Activated naive CD8-positive, alpha-beta T cell treated with anti-CD3 and anti-CD28 coated beads for 36 hours (primary cell): ENCODE measurements around the gene DUSP9. TPM values are rescaled to one million over a fixed set of nuclear protein-coding genes. Genes with fewer than 3 reads are reported as not detected.

ENCODE experiments used
- DNase-seq: peaks from one replicate; pipeline ENCODE4 v3.0.0; 2021
- H3K27ac Mint-ChIP-seq: one replicate; pipeline ENCODE4 v1.8.0; 2022; ENCODE audit warnings: mild to moderate bottlenecking, moderate library complexity, mixed read lengths
- H3K27me3 Mint-ChIP-seq: one replicate; pipeline ENCODE4 v1.8.0; 2022; ENCODE audit warnings: mild to moderate bottlenecking, mixed read lengths
- H3K36me3 Mint-ChIP-seq: one replicate; pipeline ENCODE4 v1.8.0; 2021; ENCODE audit warnings: mild to moderate bottlenecking, mixed read lengths
- H3K4me1 Mint-ChIP-seq: one replicate; pipeline ENCODE4 v1.8.0; 2021; ENCODE audit warnings: mixed read lengths
- H3K4me3 Mint-ChIP-seq: one replicate; pipeline ENCODE4 v1.8.0; 2022; ENCODE audit warnings: mild to moderate bottlenecking, moderate library complexity, mixed read lengths
- H3K9me3 Mint-ChIP-seq: one replicate; pipeline ENCODE4 v1.8.0; 2022; ENCODE audit warnings: mixed read lengths
- total RNA-seq, 2 experiments: library from RNA; stranded (reverse); gene quantifications; one replicate each; pipeline ENCODE4 v1.2.3, GENCODE V29; 2021

The DUSP9 gene
- total RNA-seq, 2 experiments from 2014 or later, result 0.08 to 0.23 TPM

- H3K4me3 Mint-ChIP-seq, result no peak overlapping the region
- no peak overlapping the region for H3K27ac Mint-ChIP-seq
These were observed 706 bp downstream of the DUSP9 start for GRCh38 chrX:153647461-153648357.

GRCh38 chrX:153648358-153649177 is 1.6 kb downstream of the DUSP9 start:
- Mint-ChIP-seq H3K9me3 (peaks cover 2% of the 10 kb centered on the region), H3K36me3 (no peaks in the 10 kb centered on the region), H3K4me1 (peaks cover under 1% of the 10 kb centered on the region), H3K4me3 (no peak overlapping the region), H3K27ac (no peak overlapping the region), H3K27me3 (peaks cover 33% of the 10 kb centered on the region)
- no peak for DNase-seq

More at GRCh38 chrX:153647461-153648357, 706 bp downstream of the DUSP9 start:
- Mint-ChIP-seq H3K36me3 (no peaks in the 10 kb centered on the region), H3K9me3 (no peaks in the 10 kb centered on the region), H3K4me1 (peaks cover 4% of the 10 kb centered on the region), H3K27me3 (peaks cover 41% of the 10 kb centered on the region)
- no peak for DNase-seq

- peak; percentile 43 for DNase-seq
- Mint-ChIP-seq H3K36me3 (no peaks in the 10 kb centered on the region), H3K27me3 (peaks cover 28% of the 10 kb centered on the region), H3K4me3 (no peak overlapping the region), H3K9me3 (peaks cover 2% of the 10 kb centered on the region), H3K27ac (no peak overlapping the region), H3K4me1 (no peaks in the 10 kb centered on the region)
These were observed 2.3 kb downstream of the DUSP9 start for GRCh38 chrX:153649178-153649914.

GRCh38 chrX:153649915-153650782 is 3.1 kb downstream of the DUSP9 start:
- Mint-ChIP-seq H3K9me3 (peaks cover 2% of the 10 kb centered on the region), H3K4me3 (no peak overlapping the region), H3K36me3 (no peaks in the 10 kb centered on the region), H3K4me1 (no peaks in the 10 kb centered on the region), H3K27ac (no peak overlapping the region), H3K27me3 (peaks cover 21% of the 10 kb centered on the region)
- DNase-seq, result no peak

GRCh38 chrX:153650959-153651358 is 4.0 kb downstream of the DUSP9 start:
- Mint-ChIP-seq H3K36me3 (no peaks in the 10 kb centered on the region), H3K4me3 (no peak overlapping the region)

GRCh38 chrX:153651540-153652079 is 4.6 kb downstream of the DUSP9 start:
- peaks cover 2% of the 10 kb centered on the region for H3K9me3 Mint-ChIP-seq
- no peak for DNase-seq
- H3K27me3 Mint-ChIP-seq, result peaks cover 7% of the 10 kb centered on the region
- no peak overlapping the region for H3K27ac Mint-ChIP-seq
- H3K4me1 Mint-ChIP-seq, result no peaks in the 10 kb centered on the region
- no peaks in the 10 kb centered on the region for H3K36me3 Mint-ChIP-seq
- H3K4me3 Mint-ChIP-seq, result no peak overlapping the region

More at GRCh38 chrX:153650959-153651358, 4.0 kb downstream of the DUSP9 start:
- H3K27ac Mint-ChIP-seq, result no peak overlapping the region
- no peaks in the 10 kb centered on the region for H3K4me1 Mint-ChIP-seq
- H3K9me3 Mint-ChIP-seq, result peaks cover 2% of the 10 kb centered on the region
- no peak for DNase-seq
- H3K27me3 Mint-ChIP-seq, result peaks cover 13% of the 10 kb centered on the region

- peaks cover 2% of the 10 kb centered on the region for H3K9me3 Mint-ChIP-seq
- DNase-seq, result no peak
- no peaks in the 10 kb centered on the region for H3K4me1 Mint-ChIP-seq
- H3K27ac Mint-ChIP-seq, result no peak overlapping the region
- H3K27me3 Mint-ChIP-seq, result peaks cover 4% of the 10 kb centered on the region
- H3K4me3 Mint-ChIP-seq, result no peak overlapping the region
- H3K36me3 Mint-ChIP-seq, result no peaks in the 10 kb centered on the region
These were observed 6.6 kb downstream of the DUSP9 start for GRCh38 chrX:153653556-153653955.

- no peak overlapping the region for H3K4me3 Mint-ChIP-seq
- no peak for DNase-seq
- H3K9me3 Mint-ChIP-seq, result peaks cover 2% of the 10 kb centered on the region
- no peak overlapping the region for H3K27ac Mint-ChIP-seq
- H3K4me1 Mint-ChIP-seq, result no peaks in the 10 kb centered on the region
- H3K36me3 Mint-ChIP-seq, result no peaks in the 10 kb centered on the region
- peaks cover 16% of the 10 kb centered on the region for H3K27me3 Mint-ChIP-seq
These were observed 10.2 kb downstream of the DUSP9 start for GRCh38 chrX:153657161-153657560.

- DNase-seq, result no peak
- Mint-ChIP-seq H3K27me3 (peaks cover 24% of the 10 kb centered on the region), H3K27ac (no peak overlapping the region), H3K9me3 (no peaks in the 10 kb centered on the region), H3K4me3 (no peak overlapping the region), H3K36me3 (no peaks in the 10 kb centered on the region), H3K4me1 (no peaks in the 10 kb centered on the region)
These were observed 12.3 kb downstream of the DUSP9 start for GRCh38 chrX:153659268-153659667.

- H3K36me3 Mint-ChIP-seq, result no peaks in the 10 kb centered on the region
- peak overlapping the region; percentile 32 for H3K4me3 Mint-ChIP-seq
- no peak overlapping the region for H3K27ac Mint-ChIP-seq
- H3K4me1 Mint-ChIP-seq, result no peaks in the 10 kb centered on the region
- DNase-seq, result no peak
- H3K9me3 Mint-ChIP-seq, result no peaks in the 10 kb centered on the region
- H3K27me3 Mint-ChIP-seq, result peaks cover 37% of the 10 kb centered on the region
These were observed 15.3 kb downstream of the DUSP9 start for GRCh38 chrX:153662266-153662665.

- H3K27ac Mint-ChIP-seq, result no peak overlapping the region
- H3K36me3 Mint-ChIP-seq, result no peaks in the 10 kb centered on the region
These were observed 18.8 kb downstream of the DUSP9 start for GRCh38 chrX:153665726-153666306.

GRCh38 chrX:153667281-153667955 is 20.4 kb downstream of the DUSP9 start:
- DNase-seq, result no peak

More at GRCh38 chrX:153665726-153666306, 18.8 kb downstream of the DUSP9 start:
- no peak overlapping the region for H3K4me3 Mint-ChIP-seq
- DNase-seq, result no peak
- no peaks in the 10 kb centered on the region for H3K4me1 Mint-ChIP-seq
- peaks cover 44% of the 10 kb centered on the region for H3K27me3 Mint-ChIP-seq
- no peaks in the 10 kb centered on the region for H3K9me3 Mint-ChIP-seq

GRCh38 chrX:153667956-153668396 is 21.0 kb downstream of the DUSP9 start:
- Mint-ChIP-seq H3K27me3 (peaks cover 33% of the 10 kb centered on the region), H3K4me3 (peak overlapping the region; percentile 73), H3K27ac (no peak overlapping the region), H3K36me3 (no peaks in the 10 kb centered on the region), H3K4me1 (no peaks in the 10 kb centered on the region), H3K9me3 (no peaks in the 10 kb centered on the region)
- peak; percentile 70 for DNase-seq

More at GRCh38 chrX:153667281-153667955, 20.4 kb downstream of the DUSP9 start:
- Mint-ChIP-seq H3K27me3 (peaks cover 31% of the 10 kb centered on the region), H3K36me3 (no peaks in the 10 kb centered on the region), H3K27ac (no peak overlapping the region), H3K9me3 (no peaks in the 10 kb centered on the region), H3K4me3 (peak overlapping the region; percentile 73), H3K4me1 (no peaks in the 10 kb centered on the region)
